GM21447 (cell line): ENCODE data around the gene JCAD.

Experiments
- ATAC-seq: cut with Tn5 transposase; IDR thresholded peaks from one replicate; pipeline ENCODE4 v1.9.1; 2021; ENCODE audit not compliant: unreplicated experiment

JCAD gene

GRCh38 chr10:30073045-30073766 lies 13.8 kb upstream of the JCAD start:
- ATAC-seq, result no peak

- ATAC-seq, result no peak
Measured at GRCh38 chr10:30072068-30072467, 12.7 kb upstream of the JCAD start.

GRCh38 chr10:30070001-30070685 lies 10.8 kb upstream of the JCAD start:
- ATAC-seq, result no peak

- ATAC-seq, result no peak
Measured at GRCh38 chr10:30068492-30069223, 9.3 kb upstream of the JCAD start.

GRCh38 chr10:30063099-30063498 lies 3.7 kb upstream of the JCAD start:
- no peak for ATAC-seq

GRCh38 chr10:30062582-30062981 lies 3.2 kb upstream of the JCAD start:
- no peak for ATAC-seq

- no peak for ATAC-seq
Measured at GRCh38 chr10:30062090-30062489, 2.7 kb upstream of the JCAD start.

- no peak for ATAC-seq
Measured at GRCh38 chr10:30058570-30059132, 735 bp downstream of the JCAD start.

GRCh38 chr10:30057894-30058556 lies 1.4 kb downstream of the JCAD start:
- ATAC-seq, result no peak

GRCh38 chr10:30057421-30057841 lies 2.0 kb downstream of the JCAD start:
- ATAC-seq, result no peak

- no peak for ATAC-seq
Measured at GRCh38 chr10:30056767-30057355, 2.5 kb downstream of the JCAD start.

GRCh38 chr10:30056281-30056680 lies 3.1 kb downstream of the JCAD start:
- no peak for ATAC-seq

GRCh38 chr10:30055226-30055662 lies 4.1 kb downstream of the JCAD start:
- ATAC-seq, result no peak

- ATAC-seq, result no peak
Measured at GRCh38 chr10:30052062-30052461, 7.3 kb downstream of the JCAD start.

GRCh38 chr10:30051220-30051619 lies 8.2 kb downstream of the JCAD start:
- ATAC-seq, result no peak

GRCh38 chr10:30050411-30050810 lies 9.0 kb downstream of the JCAD start:
- no peak for ATAC-seq

GRCh38 chr10:30048768-30049517 lies 10.4 kb downstream of the JCAD start:
- no peak for ATAC-seq

GRCh38 chr10:30047924-30048531 lies 11.4 kb downstream of the JCAD start:
- no peak for ATAC-seq

- no peak for ATAC-seq
Measured at GRCh38 chr10:30047430-30047829, 12.0 kb downstream of the JCAD start.

GRCh38 chr10:30046476-30046875 lies 12.9 kb downstream of the JCAD start:
- ATAC-seq, result no peak
